H1 (cell line): ENCODE measurements around the gene MYL5. TPM values are rescaled to one million over a fixed set of nuclear protein-coding genes. Genes with fewer than 3 reads are reported as not detected.
A peak's percentile ranks its signal among the peaks of the same experiment; 100 is the strongest.

Experiments used
- CTCF ChIA-PET: fragments of 300-600 bp; sonication (Branson Sonifier 250); formaldehyde crosslinking; loops from one replicate; lab custom pipeline; 2021; ENCODE audit not compliant: partially characterized antibody; lab: Charles Lee
- POLR2A ChIA-PET: fragments of 300-600 bp; sonication (Branson Sonifier 250); formaldehyde crosslinking; loops from one replicate; lab custom pipeline; 2021; ENCODE audit warnings: inconsistent platforms; ENCODE audit not compliant: partially characterized antibody; lab: Charles Lee
- DNase-seq, 2 experiments: peaks; one replicate each; pipeline versions ENCODE4 v3.0.0 to v3.0.0-alpha.2; 2010 to 2022; ENCODE audit warnings: low spot score in 2 of 2, low read depth in 1 of 2, mixed read lengths in 1 of 2
- FAIRE-seq: peaks from 2 replicates; lab custom pipeline; 2011; peaks lifted over from hg19 to GRCh38; lab: Jason Lieb, UNC
- H2AFZ ChIP-seq: 2 replicates; pipeline ENCODE4 v1.8.1; 2012; ENCODE audit warnings: low read length, inconsistent platforms
- H2AK5ac ChIP-seq: 2 replicates; pipeline ENCODE4 v1.6.1; 2013; ENCODE audit warnings: low read depth, low read length
- H2BK120ac ChIP-seq: replicated peaks from 2 replicates; pipeline ENCODE3; 2013; ENCODE audit warnings: low read depth, low read length, inconsistent platforms
- H2BK12ac ChIP-seq: 2 replicates; pipeline ENCODE4 v1.6.1; 2013; ENCODE audit warnings: low read depth, low read length
- H2BK15ac ChIP-seq: 2 replicates; pipeline ENCODE4 v1.6.1; 2013; ENCODE audit warnings: low read length
- H2BK20ac ChIP-seq: 2 replicates; pipeline ENCODE4 v1.6.1; 2013; ENCODE audit warnings: low read length
- H2BK5ac ChIP-seq: 2 replicates; pipeline ENCODE4 v1.6.1; 2013; ENCODE audit warnings: low read depth, low read length
- H3K14ac ChIP-seq: 2 replicates; pipeline ENCODE4 v1.6.1; 2013; ENCODE audit warnings: inconsistent platforms; ENCODE audit not compliant: insufficient read length
- H3K18ac ChIP-seq: 2 replicates; pipeline ENCODE4 v1.6.1; 2013; ENCODE audit warnings: low read length; ENCODE audit errors: extremely low read depth
- H3K23ac ChIP-seq: 2 replicates; pipeline ENCODE4 v1.6.1; 2013; ENCODE audit warnings: inconsistent platforms; ENCODE audit not compliant: insufficient read length
- H3K23me2 ChIP-seq: 2 replicates; pipeline ENCODE4 v1.6.1; 2013; ENCODE audit warnings: low read depth, low read length
- H3K27ac ChIP-seq: 2 replicates; pipeline ENCODE4 v1.6.1; 2011; ENCODE audit warnings: low read depth, low read length, inconsistent platforms
- H3K27me3 ChIP-seq, 4 experiments: replicated peaks in 1 of 4; 1 replicate in 1 of 4; 2 replicates in 3 of 4; pipeline versions ENCODE4 v1.6.1 to v1.8.1; 2011 to 2013; ENCODE audit warnings: low read length in 3 of 4, mild to moderate bottlenecking in 3 of 4, inconsistent platforms in 2 of 4, mixed read lengths in 2 of 4, moderate library complexity in 1 of 4; ENCODE audit not compliant: control insufficient read depth in 3 of 4, insufficient read depth in 3 of 4; ENCODE audit errors: extremely low read depth in 1 of 4
- H3K36me3 ChIP-seq, 4 experiments: 2 replicates each; pipeline versions ENCODE4 v1.6.1 to v1.8.1; 2011 to 2013; ENCODE audit warnings: mild to moderate bottlenecking in 4 of 4, low read length in 3 of 4, moderate library complexity in 2 of 4, control low read depth in 1 of 4, inconsistent platforms in 1 of 4; ENCODE audit not compliant: insufficient read depth in 4 of 4, control insufficient read depth in 2 of 4
- H3K4ac ChIP-seq: replicated peaks from 2 replicates; pipeline ENCODE3; 2013; ENCODE audit warnings: low read length, low read depth, mixed read lengths, inconsistent platforms; ENCODE audit not compliant: insufficient read length
- H3K4me1 ChIP-seq, 4 experiments: replicated peaks in 1 of 4; 1 replicate in 1 of 4; 2 replicates in 3 of 4; pipeline versions ENCODE4 v1.6.1 to v1.8.1; 2011 to 2013; ENCODE audit warnings: low read length in 3 of 4, inconsistent platforms in 2 of 4, mixed read lengths in 1 of 4; ENCODE audit not compliant: insufficient read depth in 4 of 4, control insufficient read depth in 3 of 4
- H3K4me2 ChIP-seq, 2 experiments: 2 replicates each; pipeline versions ENCODE4 v1.6.1 to v1.8.1; 2011 to 2013; ENCODE audit warnings: low read depth in 2 of 2, low read length in 2 of 2, control low read depth in 1 of 2, inconsistent platforms in 1 of 2, mild to moderate bottlenecking in 1 of 2; ENCODE audit not compliant: insufficient read depth in 1 of 2
- H3K4me3 ChIP-seq, 4 experiments: fragments of 200-600, 300-600 bp in 1 of 4; sonication (generic), shearing (Covaris generic), sonication (Bioruptor Twin) in 1 of 4; 2 replicates each; pipeline versions ENCODE4 v1.5.1 to v1.8.1; 2011 to 2016; ENCODE audit warnings: low read length in 4 of 4, low read depth in 3 of 4, control low read depth in 2 of 4, inconsistent platforms in 2 of 4, mild to moderate bottlenecking in 2 of 4, mixed read lengths in 1 of 4, moderate library complexity in 1 of 4; ENCODE audit not compliant: insufficient read depth in 2 of 4; ENCODE audit errors: extremely low read depth in 1 of 4
- H3K56ac ChIP-seq: replicated peaks from 2 replicates; pipeline ENCODE3; 2013; ENCODE audit warnings: low read depth, mild to moderate bottlenecking, mixed read lengths, low read length, inconsistent platforms; ENCODE audit not compliant: insufficient read length
- H3K79me1 ChIP-seq: 2 replicates; pipeline ENCODE4 v1.6.1; 2013; ENCODE audit warnings: low read depth, low read length, control low read depth
- H3K79me2 ChIP-seq, 2 experiments: 2 replicates each; pipeline versions ENCODE4 v1.6.1 to v1.8.1; 2012 to 2013; ENCODE audit warnings: low read length in 2 of 2, mild to moderate bottlenecking in 2 of 2, inconsistent platforms in 1 of 2; ENCODE audit not compliant: insufficient read depth in 2 of 2, control insufficient read depth in 1 of 2
- H3K9ac ChIP-seq, 4 experiments: replicated peaks in 1 of 4; 1 replicate in 1 of 4; 2 replicates in 3 of 4; pipeline versions ENCODE4 v1.6.1 to v1.8.1; 2011 to 2013; ENCODE audit warnings: low read depth in 3 of 4, low read length in 3 of 4, control low read depth in 2 of 4, mild to moderate bottlenecking in 2 of 4, moderate library complexity in 2 of 4, inconsistent platforms in 1 of 4; ENCODE audit errors: extremely low read depth in 1 of 4
- H3K9me3 ChIP-seq, 2 experiments: 2 replicates each; pipeline versions ENCODE4 v1.6.1 to v1.8.1; 2012 to 2013; ENCODE audit warnings: mild to moderate bottlenecking in 2 of 2, moderate library complexity in 2 of 2, control low read depth in 1 of 2, inconsistent platforms in 1 of 2, low read depth in 1 of 2, low read length in 1 of 2, mixed read lengths in 1 of 2; ENCODE audit not compliant: insufficient read depth in 2 of 2
- H4K20me1 ChIP-seq, 2 experiments: replicated peaks in 1 of 2; 2 replicates each; pipeline versions ENCODE3 to v1.8.1; 2011 to 2013; ENCODE audit warnings: inconsistent platforms in 2 of 2, low read length in 2 of 2, mild to moderate bottlenecking in 1 of 2; ENCODE audit not compliant: insufficient read depth in 2 of 2, control insufficient read depth in 1 of 2
- H4K5ac ChIP-seq: 2 replicates; pipeline ENCODE4 v1.6.1; 2013; ENCODE audit warnings: low read length, low read depth, mixed read lengths, inconsistent platforms; ENCODE audit not compliant: insufficient read length
- H4K8ac ChIP-seq: 2 replicates; pipeline ENCODE4 v1.8.0; 2013; ENCODE audit warnings: mild to moderate bottlenecking, moderate library complexity, low read length, inconsistent platforms; ENCODE audit not compliant: insufficient read depth; ENCODE audit errors: extremely low read depth
- H4K91ac ChIP-seq: replicated peaks from 2 replicates; pipeline ENCODE3; 2013; ENCODE audit warnings: low read length, mixed read lengths, inconsistent platforms; ENCODE audit not compliant: insufficient read length
- CHD1 ChIP-seq: IDR thresholded peaks from 2 replicates; pipeline ENCODE4 v1.6.1; 2012; ENCODE audit warnings: low read depth, low read length, improper control_type of control experiment
- PHF8 ChIP-seq: fragments of 200-600 bp; sonication (generic); conservative IDR thresholded peaks from 2 replicates; pipeline ENCODE4 v1.7.1; 2012; ENCODE audit warnings: low read depth, mild to moderate bottlenecking, inconsistent platforms, low read length, moderate library complexity
- SP4 ChIP-seq: IDR thresholded peaks from 2 replicates; pipeline ENCODE4 v1.6.1; 2012; ENCODE audit warnings: low read length, inconsistent platforms
- WGBS, 2 experiments: shearing (Covaris generic) in 1 of 2; methylation state at CpG; one replicate each; pipeline versions ENCODE4 v1.1.6 to v1.1.7; 2013 to 2015; ENCODE audit warnings: low lambda C conversion rate in 2 of 2, mixed read lengths in 2 of 2, inconsistent platforms in 1 of 2, low coverage in 1 of 2, missing lambda C conversion rate in 1 of 2; ENCODE audit not compliant: insufficient replicate concordance in 2 of 2, insufficient coverage in 1 of 2, insufficient read length in 1 of 2; ENCODE audit errors: extremely low coverage in 1 of 2, missing lambda C conversion rate in 1 of 2; 5-methylcytosine and 5-hydroxymethylcytosine counted together
- polyA plus RNA-seq, 7 experiments: library from polyadenylated mRNA; depleted of rRNA in 3 of 7; stranded (reverse) in 5 of 7; unstranded in 2 of 7; fragments of >200 nt in 5 of 7; fragments of 200-250 nt in 2 of 7; gene quantifications; 1 replicate in 5 of 7; 2 replicates in 1 of 7; 4 replicates in 1 of 7; pipeline versions ENCODE4 v1.2.1 to v1.2.3, GENCODE V29; 2011 to 2013; ENCODE audit warnings: missing spikeins in 2 of 7, mixed read lengths in 2 of 7
- total RNA-seq: library from RNA; stranded (reverse); fragmentation: NEBNext Ultra II Directional; extraction: Animal tissue kit (Norgen Biotek cat#: 25700); gene quantifications from 2 replicates; pipeline ENCODE4 v1.2.1, GENCODE V29; 2021
- TF ChIP-seq, protein P1 (sequence below): IDR thresholded peaks from 2 replicates; pipeline ENCODE4 v1.6.1; 2012; ENCODE audit warnings: inconsistent platforms

The MYL5 gene
- total and polyA plus RNA-seq, 2 of the 8 experiments (the other 6 are each of a cell fraction or from before 2014, with no cell fraction given), result 5.7 to 6.8 TPM

DNA sequence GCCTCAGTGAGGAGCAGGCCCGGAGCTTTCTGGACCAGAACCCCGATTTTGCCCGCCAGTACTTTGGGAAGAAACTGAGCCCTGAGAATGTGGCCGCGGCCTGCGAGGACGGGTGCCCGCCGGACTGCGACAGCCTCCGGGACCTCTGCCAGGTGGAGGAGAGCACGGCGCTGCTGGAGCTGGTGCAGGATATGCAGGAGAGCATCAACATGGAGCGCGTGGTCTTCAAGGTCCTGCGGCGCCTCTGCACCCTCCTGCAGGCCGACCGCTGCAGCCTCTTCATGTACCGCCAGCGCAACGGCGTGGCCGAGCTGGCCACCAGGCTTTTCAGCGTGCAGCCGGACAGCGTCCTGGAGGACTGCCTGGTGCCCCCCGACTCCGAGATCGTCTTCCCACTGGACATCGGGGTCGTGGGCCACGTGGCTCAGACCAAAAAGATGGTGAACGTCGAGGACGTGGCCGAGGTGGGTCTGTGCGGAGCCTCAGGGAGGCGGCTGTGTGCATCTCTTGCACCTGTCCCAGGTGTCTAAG, 48.6 kb upstream of the MYL5 start:
- no peak for DNase-seq
- no peak overlapping the region for H2AK5ac ChIP-seq
- no peak overlapping the region for H3K4me2 ChIP-seq

More for the DNA sequence above, 48.6 kb upstream of the MYL5 start:
- Histone ChIP-seq H3K56ac (no peak overlapping the region), H3K27me3 (peaks cover 0 to under 1% (median 0%) of the 10 kb centered on the region in 4 experiments; a peak in 1 of 7 replicates), H3K4me1 (peaks cover 0 to 18% (median 8%) of the 10 kb centered on the region in 4 experiments; a peak in 5 of 7 replicates), H3K23me2 (no peaks in the 10 kb centered on the region), H2BK20ac (no peak overlapping the region), H3K27ac (no peak overlapping the region), H4K91ac (peak overlapping the region; percentile 74), H2BK15ac (peak overlapping the region; percentile 61; the same call in 1 of the 2 replicates), H4K8ac (peak overlapping the region; percentile 12; the same call in 1 of the 2 replicates)
- POLR2A ChIA-PET, result interaction anchor here (0.9 to 1.6 kb wide), 4 partner anchors 26 to 55 kb away, joined by 3 to 6 read pairs (median 4); no protein-coding TSS in a partner anchor
- TF ChIP-seq, protein P1, sequence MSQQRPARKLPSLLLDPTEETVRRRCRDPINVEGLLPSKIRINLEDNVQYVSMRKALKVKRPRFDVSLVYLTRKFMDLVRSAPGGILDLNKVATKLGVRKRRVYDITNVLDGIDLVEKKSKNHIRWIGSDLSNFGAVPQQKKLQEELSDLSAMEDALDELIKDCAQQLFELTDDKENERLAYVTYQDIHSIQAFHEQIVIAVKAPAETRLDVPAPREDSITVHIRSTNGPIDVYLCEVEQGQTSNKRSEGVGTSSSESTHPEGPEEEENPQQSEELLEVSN, result 0 out of 2 replicates have a peak, but pooled peaks have one; percentile 6
- TF ChIP-seq CHD1, result no peak
- TF ChIP-seq SP4, result no peak
- TF ChIP-seq PHF8, result no peak
- TF ChIP-seq, all 59 proteins: peak for 1
- no peak overlapping the region for H2BK120ac ChIP-seq
- no peak overlapping the region for H3K9ac ChIP-seq
- no peak overlapping the region for H3K18ac ChIP-seq
- H3K79me2 ChIP-seq, result no peaks in the 10 kb centered on the region
- H3K4ac ChIP-seq, result no peak overlapping the region
- no peaks in the 10 kb centered on the region for H3K36me3 ChIP-seq
- CTCF ChIA-PET, result interaction anchor here (0.5 to 2.2 kb wide), 6 partner anchors 13 to 217 kb away, joined by 3 to 8 read pairs (median 4); no protein-coding TSS in a partner anchor
- H3K23ac ChIP-seq, result no peak overlapping the region
- no peak overlapping the region for H2AFZ ChIP-seq
- H3K79me1 ChIP-seq, result no peaks in the 10 kb centered on the region; the same call in 1 of the 2 replicates
- peak overlapping the region; percentile 39; the same call in 1 of the 2 replicates for H2BK12ac ChIP-seq
- no peaks in the 10 kb centered on the region for H3K9me3 ChIP-seq
- WGBS, 2 experiments, result 92% methylated on average over 39 of the region's 39 CpGs; no CpG with 5 or more reads in 1 of the 2 experiments
- no peak overlapping the region for H2BK5ac ChIP-seq
- no peak overlapping the region for H3K4me3 ChIP-seq
- peaks cover 0 to 3% of the 10 kb centered on the region in 2 experiments for H4K20me1 ChIP-seq
- no peak overlapping the region for H3K14ac ChIP-seq
- no peak overlapping the region for H4K5ac ChIP-seq
- no peak for FAIRE-seq
